Duodenal mucosa (tissue), 2 donors: ENCODE data around the gene DHX34.
A peak's percentile ranks its signal among the peaks of the same experiment; 100 is the strongest.

Experiments used
- H3K27ac ChIP-seq: one replicate; pipeline ENCODE4 v1.7.0; 2013; ENCODE audit warnings: low read depth, low read length
- H3K27me3 ChIP-seq, 2 donors: one replicate each; pipeline ENCODE4 v1.7.0; 2013; ENCODE audit warnings: low read length in 2 of 2, control low read depth in 1 of 2; ENCODE audit not compliant: insufficient read depth in 2 of 2, control insufficient read depth in 1 of 2
- H3K36me3 ChIP-seq, 2 donors: one replicate each; pipeline ENCODE4 v1.7.0; 2013; ENCODE audit warnings: low read length in 2 of 2, control low read depth in 1 of 2; ENCODE audit not compliant: insufficient read depth in 2 of 2, control insufficient read depth in 1 of 2
- H3K4me1 ChIP-seq, 2 donors: one replicate each; pipeline ENCODE4 v1.7.0; 2013; ENCODE audit warnings: low read length in 2 of 2, control low read depth in 1 of 2; ENCODE audit not compliant: insufficient read depth in 2 of 2, control insufficient read depth in 1 of 2
- H3K4me3 ChIP-seq, 2 donors: one replicate each; pipeline ENCODE4 v1.7.0; 2013; ENCODE audit warnings: low read length in 2 of 2, low read depth in 1 of 2
- H3K9ac ChIP-seq, 2 donors: one replicate each; pipeline ENCODE4 v1.7.0; 2013; ENCODE audit warnings: low read length in 2 of 2, low read depth in 1 of 2
- H3K9me3 ChIP-seq, 2 donors: one replicate each; pipeline ENCODE4 v1.7.0; 2013; ENCODE audit warnings: low read length in 2 of 2, control low read depth in 1 of 2; ENCODE audit not compliant: control insufficient read depth in 1 of 2

Gene DHX34

GRCh38 chr19:47416643-47416985, 67.5 kb downstream of the DHX34 start:
- Histone ChIP-seq H3K4me1 (peaks cover 0 to 8% of the 10 kb centered on the region in 2 donors), H3K27me3 (peaks cover 49 to 54% of the 10 kb centered on the region in 2 donors), H3K4me3 (no peak overlapping the region), H3K36me3 (no peaks in the 10 kb centered on the region), H3K9ac (no peak overlapping the region), H3K27ac (no peak overlapping the region), H3K9me3 (no peaks in the 10 kb centered on the region)

- Histone ChIP-seq H3K9me3 (no peaks in the 10 kb centered on the region), H3K4me3 (peak overlapping the region in 1 of 2 donors; percentile 10), H3K27ac (no peak overlapping the region), H3K9ac (no peak overlapping the region), H3K4me1 (peaks cover 0 to 8% of the 10 kb centered on the region in 2 donors), H3K36me3 (no peaks in the 10 kb centered on the region), H3K27me3 (peaks cover 54 to 58% of the 10 kb centered on the region in 2 donors)
These were observed 68.1 kb downstream of the DHX34 start for GRCh38 chr19:47417107-47417745.

GRCh38 chr19:47417746-47418691, 68.9 kb downstream of the DHX34 start:
- Histone ChIP-seq H3K4me3 (peak overlapping the region; percentile 10 to 20), H3K27me3 (peaks cover 61 to 66% of the 10 kb centered on the region in 2 donors), H3K27ac (no peak overlapping the region), H3K9me3 (no peaks in the 10 kb centered on the region), H3K4me1 (peaks cover 0 to 8% of the 10 kb centered on the region in 2 donors), H3K9ac (no peak overlapping the region), H3K36me3 (no peaks in the 10 kb centered on the region)

GRCh38 chr19:47418692-47419029, 69.5 kb downstream of the DHX34 start:
- H3K9ac ChIP-seq, result no peak overlapping the region
- H3K27me3 ChIP-seq, result peaks cover 68 to 72% of the 10 kb centered on the region in 2 donors
- peak overlapping the region in 1 of 2 donors; percentile 54 for H3K4me3 ChIP-seq

GRCh38 chr19:47419030-47419783, 70.1 kb downstream of the DHX34 start, which contains the start of gene MEIS3:
MEIS3 (minus strand) TSS chr19:47419527; CDS start chr19:47419081, 446 bp downstream.
- H3K36me3 ChIP-seq, result no peaks in the 10 kb centered on the region
- peaks cover 70 to 76% of the 10 kb centered on the region in 2 donors for H3K27me3 ChIP-seq
- no peak within 1 kb of the TSS for H3K9ac ChIP-seq
- no peaks in the 10 kb centered on the region for H3K9me3 ChIP-seq
- peak within 1 kb of the TSS in 1 of 2 donors; percentile 54 for H3K4me3 ChIP-seq
- H3K4me1 ChIP-seq, result peaks cover 0 to 8% of the 10 kb centered on the region in 2 donors
- no peak within 1 kb of the TSS for H3K27ac ChIP-seq

More at GRCh38 chr19:47418692-47419029, 69.5 kb downstream of the DHX34 start:
- peaks cover 0 to 8% of the 10 kb centered on the region in 2 donors for H3K4me1 ChIP-seq
- no peak overlapping the region for H3K27ac ChIP-seq
- H3K36me3 ChIP-seq, result no peaks in the 10 kb centered on the region
- H3K9me3 ChIP-seq, result no peaks in the 10 kb centered on the region

- H3K4me3 ChIP-seq, result no peak overlapping the region
- H3K27me3 ChIP-seq, result peaks cover 67 to 80% of the 10 kb centered on the region in 2 donors
- peaks cover 0 to 8% of the 10 kb centered on the region in 2 donors for H3K4me1 ChIP-seq
- H3K9ac ChIP-seq, result no peak overlapping the region
- H3K27ac ChIP-seq, result no peak overlapping the region
- H3K9me3 ChIP-seq, result no peaks in the 10 kb centered on the region
- H3K36me3 ChIP-seq, result no peaks in the 10 kb centered on the region
These were observed 70.7 kb downstream of the DHX34 start for GRCh38 chr19:47419789-47420188.

- Histone ChIP-seq H3K4me1 (peaks cover 0 to 8% of the 10 kb centered on the region in 2 donors), H3K4me3 (no peak overlapping the region)
These were observed 72.2 kb downstream of the DHX34 start for GRCh38 chr19:47421244-47421786.

GRCh38 chr19:47421844-47422395, 72.8 kb downstream of the DHX34 start:
- H3K36me3 ChIP-seq, result no peaks in the 10 kb centered on the region
- no peaks in the 10 kb centered on the region for H3K9me3 ChIP-seq
- H3K4me3 ChIP-seq, result no peak overlapping the region
- H3K4me1 ChIP-seq, result peaks cover 0 to 8% of the 10 kb centered on the region in 2 donors
- no peak overlapping the region for H3K9ac ChIP-seq
- H3K27ac ChIP-seq, result no peak overlapping the region
- peaks cover 57 to 69% of the 10 kb centered on the region in 2 donors for H3K27me3 ChIP-seq

More at GRCh38 chr19:47421244-47421786, 72.2 kb downstream of the DHX34 start:
- H3K9ac ChIP-seq, result no peak overlapping the region
- H3K36me3 ChIP-seq, result no peaks in the 10 kb centered on the region
- H3K9me3 ChIP-seq, result no peaks in the 10 kb centered on the region
- peaks cover 61 to 75% of the 10 kb centered on the region in 2 donors for H3K27me3 ChIP-seq
- H3K27ac ChIP-seq, result no peak overlapping the region

- Histone ChIP-seq H3K4me1 (peaks cover 6 to 12% of the 10 kb centered on the region in 2 donors), H3K27ac (no peak overlapping the region), H3K9ac (no peak overlapping the region), H3K27me3 (peaks cover 54 to 63% of the 10 kb centered on the region in 2 donors), H3K4me3 (no peak overlapping the region), H3K36me3 (no peaks in the 10 kb centered on the region), H3K9me3 (no peaks in the 10 kb centered on the region)
These were observed 73.5 kb downstream of the DHX34 start for GRCh38 chr19:47422417-47423163.
